ENCODE data around the gene B4GAT1. TPM values are rescaled to one million over a fixed set of nuclear protein-coding genes. Genes with fewer than 3 reads are reported as not detected.
A peak's percentile ranks its signal among the peaks of the same experiment; 100 is the strongest.

B4GAT1 gene
- total and polyA plus RNA-seq, 9 of the 15 experiments (the other 6 are each of a cell fraction or from before 2014, with no cell fraction given), result 0.86 to 9.5 (median 3.8) TPM

DNA sequence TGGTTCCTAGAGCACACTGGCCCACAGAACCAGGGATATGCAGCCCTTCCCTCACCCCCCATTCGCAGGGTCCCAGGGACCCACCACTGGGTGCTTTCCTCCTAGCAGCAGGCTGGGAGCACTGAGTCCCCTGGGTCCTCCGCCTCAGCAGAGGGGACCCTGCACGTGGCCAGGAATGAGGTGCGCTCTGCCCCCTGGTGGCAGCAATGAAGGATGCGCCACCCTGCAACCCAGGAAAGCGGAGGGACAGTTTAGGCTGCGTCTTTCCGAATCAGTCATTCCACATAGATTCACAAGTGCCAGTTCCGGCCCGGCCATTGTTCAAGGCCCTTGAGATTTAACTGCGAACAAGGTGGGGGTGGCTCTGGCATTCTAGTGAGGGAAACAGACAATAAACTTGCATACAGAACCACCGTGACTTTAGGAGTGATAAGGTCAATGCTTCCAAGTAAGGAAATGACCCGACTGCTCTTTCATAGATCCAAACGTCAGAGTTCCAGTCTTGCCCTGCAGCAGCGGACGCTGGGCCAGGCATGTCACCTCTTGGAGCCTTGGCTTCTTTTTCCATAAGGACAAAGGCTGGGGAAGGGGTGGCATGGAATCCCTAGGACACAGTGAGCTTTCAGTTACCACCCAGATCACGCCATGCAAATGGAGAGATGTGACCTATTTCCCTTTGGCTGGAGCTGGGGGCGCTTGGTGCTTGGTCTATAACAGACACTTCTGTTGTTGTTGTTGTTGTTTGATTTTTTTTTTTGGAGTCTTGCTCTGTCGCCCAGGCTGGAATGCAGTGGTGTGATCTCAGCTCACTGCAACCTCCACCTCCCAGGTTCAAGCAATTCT, 18.9 kb downstream of the B4GAT1 start (continued):
- TF ChIP-seq SMAD1 (IDR thresholded peaks at IDR 0.05; ENCODE audit: low read depth, low read length, partially characterized antibody), result no peak
- TF ChIP-seq THRAP3 (IDR thresholded peaks at IDR 0.05; ENCODE audit: borderline replicate concordance), result no peak
- no peak for TF ChIP-seq RUNX1 (IDR thresholded peaks at IDR 0.05; ENCODE audit: low read depth)
- no peak for TF ChIP-seq ZNF175 (CRISPR knock-in tag; IDR thresholded peaks at IDR 0.05; ENCODE audit: low read depth)
- 0 out of 2 replicates have a peak, but pooled peaks have one; percentile 12 for TF ChIP-seq PHB (CRISPR knock-in tag; IDR thresholded peaks at IDR 0.05)
- TF ChIP-seq CREB3L1 (IDR thresholded peaks at IDR 0.05; ENCODE audit: borderline replicate concordance, low read depth), result peak; percentile 71; the same call in 1 of the 2 replicates
- peak; percentile 19 for TF ChIP-seq TAF1 (IDR thresholded peaks at IDR 0.05; ENCODE audit: control insufficient read depth, extremely low read depth, insufficient read depth, low read length, severe bottlenecking)
- TF ChIP-seq FOXA1 (IDR thresholded peaks at IDR 0.05; ENCODE audit: borderline replicate concordance), result no peak
- TF ChIP-seq, protein P1, sequence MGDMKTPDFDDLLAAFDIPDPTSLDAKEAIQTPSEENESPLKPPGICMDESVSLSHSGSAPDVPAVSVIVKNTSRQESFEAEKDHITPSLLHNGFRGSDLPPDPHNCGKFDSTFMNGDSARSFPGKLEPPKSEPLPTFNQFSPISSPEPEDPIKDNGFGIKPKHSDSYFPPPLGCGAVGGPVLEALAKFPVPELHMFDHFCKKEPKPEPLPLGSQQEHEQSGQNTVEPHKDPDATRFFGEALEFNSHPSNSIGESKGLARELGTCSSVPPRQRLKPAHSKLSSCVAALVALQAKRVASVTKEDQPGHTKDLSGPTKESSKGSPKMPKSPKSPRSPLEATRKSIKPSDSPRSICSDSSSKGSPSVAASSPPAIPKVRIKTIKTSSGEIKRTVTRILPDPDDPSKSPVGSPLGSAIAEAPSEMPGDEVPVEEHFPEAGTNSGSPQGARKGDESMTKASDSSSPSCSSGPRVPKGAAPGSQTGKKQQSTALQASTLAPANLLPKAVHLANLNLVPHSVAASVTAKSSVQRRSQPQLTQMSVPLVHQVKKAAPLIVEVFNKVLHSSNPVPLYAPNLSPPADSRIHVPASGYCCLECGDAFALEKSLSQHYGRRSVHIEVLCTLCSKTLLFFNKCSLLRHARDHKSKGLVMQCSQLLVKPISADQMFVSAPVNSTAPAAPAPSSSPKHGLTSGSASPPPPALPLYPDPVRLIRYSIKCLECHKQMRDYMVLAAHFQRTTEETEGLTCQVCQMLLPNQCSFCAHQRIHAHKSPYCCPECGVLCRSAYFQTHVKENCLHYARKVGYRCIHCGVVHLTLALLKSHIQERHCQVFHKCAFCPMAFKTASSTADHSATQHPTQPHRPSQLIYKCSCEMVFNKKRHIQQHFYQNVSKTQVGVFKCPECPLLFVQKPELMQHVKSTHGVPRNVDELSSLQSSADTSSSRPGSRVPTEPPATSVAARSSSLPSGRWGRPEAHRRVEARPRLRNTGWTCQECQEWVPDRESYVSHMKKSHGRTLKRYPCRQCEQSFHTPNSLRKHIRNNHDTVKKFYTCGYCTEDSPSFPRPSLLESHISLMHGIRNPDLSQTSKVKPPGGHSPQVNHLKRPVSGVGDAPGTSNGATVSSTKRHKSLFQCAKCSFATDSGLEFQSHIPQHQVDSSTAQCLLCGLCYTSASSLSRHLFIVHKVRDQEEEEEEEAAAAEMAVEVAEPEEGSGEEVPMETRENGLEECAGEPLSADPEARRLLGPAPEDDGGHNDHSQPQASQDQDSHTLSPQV (IDR thresholded peaks at IDR 0.05), result peak; percentile 94
- TF ChIP-seq, protein P2, sequence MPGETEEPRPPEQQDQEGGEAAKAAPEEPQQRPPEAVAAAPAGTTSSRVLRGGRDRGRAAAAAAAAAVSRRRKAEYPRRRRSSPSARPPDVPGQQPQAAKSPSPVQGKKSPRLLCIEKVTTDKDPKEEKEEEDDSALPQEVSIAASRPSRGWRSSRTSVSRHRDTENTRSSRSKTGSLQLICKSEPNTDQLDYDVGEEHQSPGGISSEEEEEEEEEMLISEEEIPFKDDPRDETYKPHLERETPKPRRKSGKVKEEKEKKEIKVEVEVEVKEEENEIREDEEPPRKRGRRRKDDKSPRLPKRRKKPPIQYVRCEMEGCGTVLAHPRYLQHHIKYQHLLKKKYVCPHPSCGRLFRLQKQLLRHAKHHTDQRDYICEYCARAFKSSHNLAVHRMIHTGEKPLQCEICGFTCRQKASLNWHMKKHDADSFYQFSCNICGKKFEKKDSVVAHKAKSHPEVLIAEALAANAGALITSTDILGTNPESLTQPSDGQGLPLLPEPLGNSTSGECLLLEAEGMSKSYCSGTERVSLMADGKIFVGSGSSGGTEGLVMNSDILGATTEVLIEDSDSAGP (CRISPR knock-in tag; IDR thresholded peaks at IDR 0.05), result peak; percentile 46; the same call in 1 of the 2 replicates
- no peak for TF ChIP-seq CBX5 (IDR thresholded peaks at IDR 0.05; ENCODE audit: borderline replicate concordance, low read depth)
- TF ChIP-seq SRSF3 (IDR thresholded peaks at IDR 0.05; ENCODE audit: insufficient read depth, low read length), result no peak
- no peak for TF ChIP-seq KDM1A (IDR thresholded peaks at IDR 0.05)
- no peak for TF ChIP-seq CBFB (CRISPR knock-in tag; IDR thresholded peaks at IDR 0.05)
- TF ChIP-seq PHF21A (IDR thresholded peaks at IDR 0.05; ENCODE audit: borderline replicate concordance, low read depth), result peak; percentile 45; the same call in 1 of the 2 replicates
- no peak for TF ChIP-seq ELF2 (CRISPR knock-in tag; IDR thresholded peaks at IDR 0.05)
- no peak for TF ChIP-seq SAFB2 (IDR thresholded peaks at IDR 0.05; ENCODE audit: borderline replicate concordance, low read depth, low read length, severe bottlenecking)
- TF ChIP-seq, protein P3, sequence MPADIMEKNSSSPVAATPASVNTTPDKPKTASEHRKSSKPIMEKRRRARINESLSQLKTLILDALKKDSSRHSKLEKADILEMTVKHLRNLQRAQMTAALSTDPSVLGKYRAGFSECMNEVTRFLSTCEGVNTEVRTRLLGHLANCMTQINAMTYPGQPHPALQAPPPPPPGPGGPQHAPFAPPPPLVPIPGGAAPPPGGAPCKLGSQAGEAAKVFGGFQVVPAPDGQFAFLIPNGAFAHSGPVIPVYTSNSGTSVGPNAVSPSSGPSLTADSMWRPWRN (IDR thresholded peaks at IDR 0.05; ENCODE audit: low read depth), result no peak
- TF ChIP-seq CBX2 (IDR thresholded peaks at IDR 0.05; ENCODE audit: insufficient read depth, low read length, poor library complexity, severe bottlenecking), result no peak
- TF ChIP-seq NFE2 (IDR thresholded peaks at IDR 0.05; ENCODE audit: low read depth), result no peak
